HG02642 (cell line): ENCODE results near the gene CDK18.

Experiments
- ATAC-seq: cut with Tn5 transposase; IDR thresholded peaks from one replicate; pipeline ENCODE4 v1.9.1; 2021; ENCODE audit warnings: mild to moderate bottlenecking; ENCODE audit not compliant: unreplicated experiment, poor library complexity

CDK18 gene

DNA sequence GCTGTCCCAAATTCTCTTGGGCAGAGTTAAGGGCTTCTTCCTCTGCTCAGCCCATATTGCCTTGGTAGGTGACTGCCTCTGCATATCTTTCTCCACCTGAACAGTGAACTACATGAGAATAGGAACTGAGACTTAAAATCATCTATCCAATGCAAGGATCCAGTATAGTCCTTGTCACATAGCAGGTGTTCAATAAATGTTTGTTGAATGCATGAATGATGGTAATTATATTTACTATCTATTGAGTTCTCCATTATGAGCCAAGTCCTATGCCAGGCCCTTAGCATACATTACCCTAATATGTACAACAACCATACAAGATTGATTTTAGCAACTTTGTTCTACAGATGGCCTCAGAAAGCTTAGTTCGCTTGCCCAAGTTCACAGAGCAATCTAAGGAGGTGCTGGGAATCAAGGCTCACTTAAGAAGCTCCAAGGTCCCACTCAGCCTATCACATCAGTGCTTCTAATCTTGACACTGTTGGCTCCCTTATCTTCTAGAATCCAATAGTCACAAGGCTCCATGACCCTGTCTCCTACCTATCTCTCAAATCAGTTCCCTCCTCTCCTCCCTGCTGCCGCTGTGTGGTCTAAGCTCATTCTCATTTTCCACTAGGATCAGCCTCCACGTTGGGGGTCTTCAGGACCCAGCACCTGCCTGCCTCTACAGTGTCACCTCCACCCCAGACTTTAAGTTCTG, 2.2 kb upstream of the CDK18 start:
- no peak for ATAC-seq

DNA sequence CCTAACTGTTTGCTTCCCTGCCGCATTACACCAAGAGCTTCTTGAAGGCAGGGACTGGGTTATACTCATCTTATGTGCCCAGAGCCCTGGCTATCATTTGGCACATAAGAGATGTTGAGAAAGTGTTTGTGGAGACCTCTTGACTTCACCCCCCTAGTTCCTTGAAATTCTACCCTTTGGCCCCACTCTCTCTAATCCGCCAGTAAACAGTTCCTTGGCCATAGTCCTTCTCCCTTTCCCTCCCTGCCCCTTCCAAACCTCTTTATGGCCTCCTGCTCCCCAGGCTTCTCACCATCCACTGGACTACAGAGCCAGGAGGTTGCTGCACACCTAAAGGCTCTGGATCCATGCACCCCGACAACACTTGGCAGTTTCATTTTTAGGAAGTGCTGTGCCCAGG, 1.5 kb upstream of the CDK18 start:
- no peak for ATAC-seq

DNA sequence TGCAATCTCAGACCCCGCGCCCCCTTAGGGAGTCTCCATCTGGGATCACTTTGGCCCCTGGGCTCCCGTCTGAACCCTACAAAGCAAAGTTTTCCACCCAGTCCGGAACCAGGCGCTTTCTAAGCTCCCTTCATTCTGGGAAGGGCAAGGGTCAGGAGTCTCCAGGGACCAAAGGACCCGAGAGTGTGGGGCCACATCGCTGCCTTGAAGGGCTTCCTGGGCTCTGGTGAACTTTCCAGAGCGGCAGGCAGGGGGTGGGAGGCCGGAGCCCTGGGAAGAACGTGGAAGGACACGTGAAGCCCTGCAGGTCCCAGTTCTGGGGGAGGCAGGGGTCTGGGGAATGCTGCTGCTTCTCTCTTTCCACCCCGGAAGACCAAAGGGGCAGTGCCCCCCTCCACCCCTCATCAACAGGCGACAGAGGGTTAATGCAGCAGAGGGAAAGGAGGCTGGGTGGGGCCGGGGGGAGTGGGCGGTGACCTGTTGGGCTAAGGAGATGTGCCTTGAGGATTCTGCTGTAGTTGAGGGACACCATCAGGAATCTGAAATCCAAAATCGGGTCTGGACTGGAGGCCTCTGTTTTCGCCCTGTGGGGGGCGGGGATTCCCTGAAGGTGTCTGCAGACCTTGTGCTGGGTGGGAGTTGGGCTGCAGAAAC, 734 bp downstream of the CDK18 start:
- ATAC-seq, result no peak

DNA sequence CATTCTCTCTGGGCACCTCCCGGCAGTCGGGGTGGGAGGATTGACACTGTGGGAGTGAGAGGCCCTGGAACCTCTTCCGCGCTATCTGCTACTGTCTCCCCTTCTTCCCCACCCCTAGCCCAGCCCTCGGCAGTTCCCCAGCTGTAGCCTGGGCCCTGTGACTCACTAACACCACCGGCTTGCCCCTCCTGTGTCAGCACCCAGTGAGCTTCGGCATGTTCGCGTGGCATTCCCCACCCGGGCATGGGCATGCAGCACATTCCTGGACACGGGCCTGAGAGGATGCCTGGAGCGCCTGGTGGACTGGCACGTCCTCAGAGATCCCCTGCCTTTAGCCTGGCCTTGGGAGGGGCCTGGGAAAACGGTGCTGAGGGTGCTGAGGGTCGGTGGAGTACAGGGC, 1.3 kb downstream of the CDK18 start:
- no peak for ATAC-seq

DNA sequence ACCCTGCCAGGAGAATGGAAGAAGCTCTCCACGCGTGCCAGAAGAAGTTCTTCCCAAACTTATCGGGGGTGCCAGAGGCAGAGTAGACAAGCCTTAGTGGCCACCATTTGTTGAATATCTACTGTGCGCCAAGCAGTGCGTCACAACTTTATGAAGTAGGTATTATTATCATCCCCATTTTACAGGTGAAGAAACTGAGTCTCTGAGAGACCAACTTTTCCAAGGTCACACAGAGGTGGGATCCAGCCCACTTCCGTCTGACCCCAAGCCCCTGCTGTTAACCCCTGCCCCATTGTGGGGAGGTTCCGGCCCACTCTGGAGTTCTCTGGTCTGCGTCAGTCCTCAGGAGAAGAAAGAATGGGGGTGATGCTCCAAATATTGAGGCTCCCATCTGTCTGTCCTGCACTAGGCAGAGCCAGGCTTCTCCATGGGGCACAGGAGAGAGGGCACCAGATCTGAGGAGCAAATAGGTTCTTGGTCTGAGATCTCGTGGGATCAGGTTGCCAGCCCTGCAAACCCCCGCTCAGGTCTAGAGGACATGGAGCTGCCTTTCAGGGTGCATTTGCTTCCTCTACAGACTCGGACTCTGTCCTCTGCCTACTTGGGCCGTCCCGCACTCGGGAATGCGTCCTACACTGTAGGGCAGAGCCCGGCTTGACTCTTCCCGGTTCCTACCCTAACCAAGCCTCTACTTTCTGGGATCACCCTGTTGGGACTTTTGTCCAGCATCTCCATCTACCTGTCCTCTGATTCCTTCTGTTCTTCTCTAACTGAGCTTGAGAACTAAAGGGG, 2.1 kb downstream of the CDK18 start:
- no peak for ATAC-seq

DNA sequence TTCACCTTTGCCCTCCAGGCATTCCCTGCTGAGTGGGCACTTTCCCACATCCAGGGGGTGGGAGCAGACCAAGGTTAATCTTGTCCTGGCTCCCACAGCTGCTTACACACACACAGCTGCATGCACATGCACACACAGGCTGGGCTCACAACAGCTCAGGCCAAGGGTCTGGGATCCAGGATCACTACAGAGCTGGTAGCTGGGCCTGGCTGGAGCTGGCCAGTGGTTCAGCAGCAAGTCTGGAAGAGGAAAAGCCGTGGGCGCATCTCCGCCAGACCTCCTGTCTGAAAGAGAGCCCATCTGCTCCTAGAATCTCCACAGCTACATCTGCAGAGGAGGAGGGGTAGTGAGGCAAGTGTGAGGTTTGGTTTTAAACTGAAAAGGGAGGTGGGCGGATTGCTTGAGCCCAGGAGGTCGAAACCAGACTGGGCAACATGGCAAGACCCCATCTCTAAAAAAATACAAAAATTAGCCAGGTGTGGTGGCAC, 3.8 kb downstream of the CDK18 start:
- no peak for ATAC-seq

DNA sequence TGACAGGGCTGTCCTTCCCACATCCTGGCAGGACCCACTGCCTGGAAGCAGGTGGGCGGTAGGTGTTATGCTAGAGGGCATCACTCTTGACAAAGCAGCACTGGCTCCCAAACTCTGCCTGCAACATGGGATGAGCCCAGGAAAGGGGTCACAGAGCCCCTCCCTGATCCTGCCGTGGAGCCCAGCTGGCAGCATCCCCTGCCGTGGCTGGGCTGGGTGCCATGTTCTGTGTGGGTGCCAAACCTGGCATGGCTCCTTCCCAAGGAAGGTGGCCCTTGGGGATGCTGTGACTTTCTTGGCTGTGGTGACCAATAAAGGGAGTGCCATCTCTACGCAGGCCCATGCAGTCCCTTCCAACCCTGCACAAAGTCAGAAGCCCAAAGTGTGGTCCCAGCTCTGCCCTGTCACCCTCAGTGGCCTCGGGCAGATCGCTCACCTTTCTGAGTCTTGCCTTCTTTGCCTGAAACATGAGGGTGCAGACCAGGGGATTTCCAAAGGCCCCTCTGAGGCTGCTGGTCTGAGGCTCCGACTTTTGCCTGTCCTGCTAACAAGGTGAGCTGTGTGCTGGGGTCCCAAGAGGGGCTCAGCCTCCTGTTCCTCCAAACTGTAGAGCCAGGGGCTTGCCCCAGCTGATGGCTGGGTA, 6.0 kb downstream of the CDK18 start:
- no peak for ATAC-seq

DNA sequence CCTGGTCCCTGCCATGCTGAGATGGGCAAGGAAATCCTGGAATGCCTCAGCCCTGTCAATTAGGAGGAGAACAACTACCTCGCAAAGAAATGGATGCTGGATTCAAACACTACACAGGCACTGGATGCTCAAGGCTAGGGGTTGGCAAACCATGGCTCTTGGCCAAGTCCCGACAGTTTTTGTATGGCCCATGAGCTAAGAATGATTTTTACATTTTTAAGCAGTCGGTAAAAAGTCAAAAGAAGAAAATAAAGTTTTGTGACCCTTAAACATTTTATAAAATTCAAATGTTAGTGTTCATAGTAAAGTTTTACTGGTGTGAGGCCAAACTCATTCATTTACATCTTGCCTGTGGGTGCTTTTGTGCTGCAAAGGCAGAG, 6.5 kb downstream of the CDK18 start:
- ATAC-seq, result no peak

DNA sequence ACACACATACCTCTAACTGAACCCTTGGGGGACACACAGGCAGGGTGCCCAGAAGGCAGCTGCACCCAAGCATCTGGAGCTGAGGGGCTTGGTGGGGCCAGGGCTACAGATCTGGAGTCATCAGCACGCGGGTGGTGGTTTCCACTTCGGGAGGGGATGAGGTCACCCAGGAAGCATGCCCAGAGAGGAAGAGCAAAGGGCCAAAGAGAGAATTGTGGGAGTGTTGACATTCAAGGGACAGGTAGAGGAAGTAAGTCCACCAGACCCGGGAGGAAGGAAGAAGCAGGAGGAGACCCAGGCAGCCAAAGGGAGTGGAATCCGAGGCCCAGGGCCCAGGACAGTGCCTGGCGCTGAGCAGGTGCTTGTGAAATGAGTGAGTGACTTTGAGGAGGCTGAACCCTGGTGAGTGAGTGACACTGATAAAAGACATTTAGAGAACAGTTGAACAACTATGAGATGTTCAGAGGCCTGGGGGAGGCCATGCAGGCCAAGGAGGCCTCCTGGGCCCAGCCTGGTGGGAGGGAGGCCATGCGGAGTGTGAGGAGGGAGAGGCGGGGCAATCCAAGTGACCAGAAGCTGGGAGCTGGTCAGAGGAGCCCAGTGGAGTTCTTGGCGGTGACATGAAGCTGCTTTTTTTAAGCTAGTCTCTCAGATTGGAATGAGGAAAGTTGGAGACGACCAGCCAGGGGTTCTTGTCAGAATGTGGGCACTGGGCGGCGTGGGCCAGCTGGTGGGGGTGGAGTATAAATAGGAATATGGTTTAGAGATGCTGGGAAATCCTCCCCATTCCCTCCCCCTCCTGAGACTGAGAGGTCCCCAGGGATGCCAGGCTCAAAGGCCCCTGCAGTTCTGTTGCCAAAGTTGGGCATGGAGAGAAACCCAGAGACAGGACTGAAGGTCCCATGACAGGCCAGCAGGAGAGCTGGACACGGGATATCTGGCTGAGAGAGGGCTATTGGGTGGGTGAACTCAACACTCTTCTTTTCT, 7.9 kb downstream of the CDK18 start:
- ATAC-seq, result no peak

DNA sequence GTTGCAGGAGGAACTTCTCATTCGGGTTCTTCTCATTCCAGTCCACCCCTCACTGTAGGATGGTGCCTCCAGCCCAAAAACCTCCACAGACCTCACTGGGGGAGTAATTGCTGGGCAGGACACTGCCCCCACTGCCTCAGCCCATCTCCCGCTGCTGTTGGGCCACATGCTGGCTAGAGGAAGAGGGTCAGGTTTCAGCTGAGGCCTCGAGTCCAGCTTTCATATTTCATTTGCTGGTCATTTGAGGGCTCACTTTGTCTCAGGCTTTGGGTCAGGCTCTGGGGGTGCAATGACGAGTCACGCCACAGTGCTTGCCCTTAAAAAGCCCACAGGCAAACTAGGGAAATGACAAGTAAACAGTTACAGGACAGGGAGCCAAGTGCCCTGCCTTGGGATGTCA, 9.3 kb downstream of the CDK18 start:
- ATAC-seq, result no peak

DNA sequence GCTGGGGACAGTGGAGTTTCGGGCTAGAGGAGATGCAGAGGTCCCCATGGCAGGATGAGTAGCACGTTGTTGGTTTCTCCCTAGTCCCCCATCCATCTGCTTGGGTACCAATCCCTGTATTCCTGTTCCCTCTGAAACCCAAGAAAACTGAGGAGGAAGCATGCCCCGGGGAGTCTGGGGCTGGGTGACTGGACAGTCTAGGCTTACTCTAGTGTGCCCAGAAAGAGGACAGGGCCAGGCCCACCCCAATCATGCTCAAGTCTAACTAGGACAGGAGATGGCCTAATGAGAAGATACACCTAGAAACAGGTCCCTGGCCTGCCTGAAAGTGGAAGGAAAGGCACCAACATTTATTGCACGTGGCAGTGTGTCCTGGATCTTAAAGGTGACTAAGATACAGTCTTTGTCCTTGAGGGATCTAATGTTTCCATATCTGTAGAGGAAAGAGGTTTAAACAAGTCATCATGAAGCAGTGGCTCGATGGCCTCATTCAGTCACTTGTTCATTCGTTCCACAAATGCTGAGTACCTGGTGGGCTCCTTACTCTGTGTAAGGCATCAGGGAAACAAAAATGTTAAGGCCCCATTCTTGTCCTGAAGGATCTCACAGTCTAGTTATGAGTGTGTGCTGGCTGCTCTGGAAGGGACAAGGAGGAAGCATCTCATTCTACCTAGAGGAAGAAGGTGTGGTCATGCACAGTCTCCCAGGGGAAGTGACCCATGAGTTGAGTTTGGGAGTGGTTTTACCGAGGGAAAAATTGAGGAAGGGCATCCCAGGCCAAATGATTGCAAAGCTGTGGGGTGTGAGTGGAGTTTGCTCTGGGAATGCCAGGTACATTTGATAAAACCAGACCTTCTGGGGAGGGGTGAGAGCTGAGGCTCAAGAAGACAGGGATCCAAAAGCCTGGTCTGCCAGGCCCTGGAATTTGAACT, 10.0 kb downstream of the CDK18 start:
- ATAC-seq, result no peak

DNA sequence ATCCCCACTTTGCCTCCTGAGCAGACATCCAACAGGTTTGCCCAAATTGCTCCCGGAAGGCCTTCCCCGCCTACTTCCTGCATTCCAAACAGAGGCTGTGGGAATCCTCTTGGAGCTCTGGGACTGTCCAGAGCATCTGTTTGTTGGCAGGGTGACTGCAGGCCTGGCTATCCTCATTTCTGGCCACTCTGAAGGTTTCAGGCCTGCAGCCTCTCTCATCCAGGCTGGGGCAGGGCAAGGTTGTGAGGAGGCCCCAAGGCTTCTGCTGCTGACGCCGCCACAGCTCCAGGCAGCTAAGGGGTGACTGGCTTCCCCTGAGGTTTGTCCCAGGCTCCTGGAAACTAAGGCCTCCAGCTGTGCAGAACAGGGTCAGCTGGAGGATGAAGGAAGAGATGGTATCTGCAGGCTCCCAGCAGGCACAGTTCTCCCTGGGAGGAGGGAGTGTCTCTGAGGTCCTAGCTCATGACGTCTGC, 11.3 kb downstream of the CDK18 start:
- no peak for ATAC-seq

DNA sequence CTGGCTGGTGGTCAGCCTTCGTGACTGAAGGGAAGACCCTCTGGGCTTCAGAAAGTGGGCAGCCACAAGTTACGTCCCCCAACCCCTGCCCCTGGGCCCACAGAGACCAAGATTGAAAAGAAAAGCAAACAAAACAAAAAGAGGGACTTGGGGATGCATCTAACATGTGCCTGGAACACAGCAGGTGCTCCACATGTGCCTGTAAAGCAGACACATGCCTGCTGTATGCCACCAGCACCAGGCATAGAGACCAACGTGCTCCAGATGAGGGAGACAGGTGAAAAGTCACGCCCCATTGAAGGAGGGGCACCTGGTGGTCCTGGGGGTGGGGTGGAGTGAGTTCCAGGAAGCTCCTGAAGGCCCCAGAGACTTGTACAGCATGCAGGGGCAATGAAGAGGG, 11.9 kb downstream of the CDK18 start:
- ATAC-seq, result no peak

DNA sequence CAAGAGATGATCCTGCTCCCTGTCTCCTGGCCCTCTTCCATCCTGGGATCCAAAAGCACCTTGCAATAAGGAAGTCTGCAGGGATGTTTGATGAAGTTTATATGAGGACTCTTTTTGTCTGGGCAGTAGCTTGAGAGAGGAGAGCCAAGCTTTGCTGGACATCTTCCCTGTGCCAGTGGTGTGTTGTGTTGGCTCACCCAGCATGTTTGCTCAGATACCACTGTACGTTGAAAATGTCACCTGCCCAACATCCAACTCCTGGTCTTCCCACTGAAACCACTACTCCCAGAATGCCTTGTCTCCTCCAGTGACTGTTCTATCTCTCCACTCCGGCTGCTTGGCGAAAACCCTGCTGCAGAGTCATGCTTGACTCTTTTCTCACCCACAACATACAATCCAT, 12.8 kb downstream of the CDK18 start:
- ATAC-seq, result no peak

DNA sequence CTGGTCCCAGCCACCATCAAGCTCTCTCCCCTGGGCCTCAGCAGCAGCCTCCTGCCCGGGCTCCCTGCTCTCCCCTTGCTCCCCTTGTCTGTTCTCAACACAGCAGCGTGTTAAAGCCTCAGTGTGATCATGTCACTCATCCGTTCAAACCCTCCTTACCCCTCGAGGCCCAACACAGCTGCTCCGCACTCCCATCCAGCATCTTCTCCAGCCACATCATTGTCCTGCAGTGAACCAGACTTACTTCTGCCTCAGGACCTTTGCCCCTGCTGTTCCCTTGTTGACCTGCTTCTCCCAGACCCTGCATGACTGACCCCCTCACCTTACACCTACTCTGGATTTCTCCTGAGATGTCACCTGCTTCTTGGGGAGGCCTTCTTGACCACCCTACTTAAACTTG, 13.3 kb downstream of the CDK18 start:
- no peak for ATAC-seq

DNA sequence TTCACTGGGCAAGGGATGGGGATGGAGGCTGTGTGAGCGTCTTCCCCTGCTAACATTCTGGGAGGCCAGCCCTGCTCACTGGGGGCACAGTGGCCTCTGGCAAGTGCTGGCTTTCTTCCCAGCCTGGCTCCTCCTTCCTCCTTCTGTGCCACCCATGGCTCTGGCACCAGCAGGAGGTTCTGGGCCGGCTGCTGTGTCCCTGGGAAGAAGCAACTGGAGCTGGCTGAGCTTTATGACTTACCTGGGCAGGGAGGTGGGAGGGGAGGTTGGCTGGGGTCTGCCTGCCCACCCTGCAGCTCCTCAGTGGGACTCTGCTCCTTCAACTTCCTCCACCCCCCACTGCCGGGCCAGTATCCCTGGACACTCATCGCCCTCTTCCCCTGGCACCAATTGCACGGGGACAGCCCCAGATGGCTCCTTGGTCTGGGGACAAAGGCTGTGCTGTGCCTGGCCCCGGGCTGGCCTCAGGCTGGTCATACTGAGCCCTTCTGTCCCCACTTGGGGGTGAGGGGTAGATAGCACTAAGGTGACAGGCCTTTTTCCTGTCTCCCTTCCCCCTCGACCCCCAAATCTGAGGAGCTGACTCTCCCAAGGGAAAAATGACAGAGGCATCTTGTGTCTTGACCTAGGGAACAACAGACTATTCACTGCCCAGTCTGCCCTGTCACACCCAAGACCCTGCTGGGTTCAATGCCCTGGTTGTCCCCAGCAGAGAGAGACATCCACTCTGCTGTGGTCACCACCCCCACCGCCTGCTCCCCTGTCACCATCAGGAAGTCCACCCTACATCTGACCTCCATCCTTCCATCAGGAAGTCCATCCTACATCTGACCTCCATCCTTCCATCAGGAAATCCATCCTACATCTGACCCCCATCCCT, 14.4 kb downstream of the CDK18 start:
- no peak for ATAC-seq

DNA sequence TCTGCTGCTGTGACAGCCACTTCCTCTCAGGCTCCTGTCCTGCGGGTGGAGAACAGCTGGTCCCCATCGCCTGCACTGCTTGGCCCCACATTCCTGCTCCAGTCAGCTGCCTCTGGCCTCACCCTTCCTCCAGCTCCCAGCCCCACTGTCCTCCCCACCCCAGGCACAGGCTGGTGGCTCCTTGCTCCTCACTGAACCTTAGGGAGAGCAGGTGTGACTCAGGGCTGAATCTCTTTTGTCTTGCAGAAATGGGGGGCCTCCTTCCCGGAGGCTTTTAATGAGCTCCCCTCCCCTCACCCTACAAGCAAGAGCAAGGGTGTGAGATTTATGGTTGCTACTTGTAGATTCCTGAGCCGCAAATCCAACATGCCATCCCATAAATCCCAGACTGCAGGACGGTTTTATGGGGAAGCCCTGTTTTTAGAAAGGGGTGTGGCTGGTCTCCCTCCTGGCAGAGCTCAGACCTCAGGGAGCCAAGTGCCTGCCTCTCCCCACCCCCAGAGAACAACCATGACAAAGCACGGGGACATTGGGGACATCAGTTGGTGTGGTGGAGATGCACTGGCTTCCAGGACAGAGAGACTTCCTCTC, 15.2 kb downstream of the CDK18 start:
- ATAC-seq, result no peak
